ENCODE data around the gene THUMPD3. TPM values are rescaled to one million over a fixed set of nuclear protein-coding genes. Genes with fewer than 3 reads are reported as not detected.
A peak's percentile ranks its signal among the peaks of the same experiment; 100 is the strongest.

The THUMPD3 gene
- total RNA-seq, 2 experiments from 2014 or later: 74.2 to 78.0 TPM

GRCh38 chr3:9351709-9352126 lies 11.1 kb upstream of the THUMPD3 start:
- Mint-ChIP-seq H3K4me3 (no peak overlapping the region), H3K27ac (no peak overlapping the region), H3K36me3 (ENCODE audit: low read depth) (no peaks in the 10 kb centered on the region), H3K9me3 (no peaks in the 10 kb centered on the region), H3K27me3 (no peaks in the 10 kb centered on the region), H3K4me1 (ENCODE audit: low read depth) (peaks cover 4% of the 10 kb centered on the region)
- DNase-seq: no peak
- ChIA-PET CTCF (interaction anchor here (1.8 to 2.8 kb wide), 2 partner anchors 11 to 73 kb away, joined by 12 to 28 read pairs; partner anchors contain the start of gene THUMPD3), POLR2A (no interaction called here)
- H3K4me3 ChIP-seq (ENCODE audit: low read length): no peak overlapping the region
- no peak for ATAC-seq (ENCODE audit: poor library complexity)
- no peaks in the 10 kb centered on the region for H3K27me3 ChIP-seq (ENCODE audit: control insufficient read depth in 1 of 2, insufficient read depth in 2 of 2, low read length in 2 of 2)
- peaks cover 13% of the 10 kb centered on the region for H3K4me1 ChIP-seq (ENCODE audit: insufficient read depth, low read length)
- intact Hi-C loops (cut with DNase I, micrococcal nuclease): loop anchor here in 1 of 2 experiments (2.0 to 5.0 kb wide), 3 partner anchors 71 to 376 kb away; no protein-coding TSS in a partner anchor
- H3K36me3 ChIP-seq (ENCODE audit: insufficient read depth, low read length): no peaks in the 10 kb centered on the region
- H3K9me3 ChIP-seq (ENCODE audit: control insufficient read depth in 1 of 2, insufficient read depth in 1 of 2, low read length in 2 of 2): no peaks in the 10 kb centered on the region
- H3K27ac ChIP-seq (ENCODE audit: low read depth in 1 of 2, low read length in 2 of 2): no peak overlapping the region
- no peak for TF ChIP-seq CTCF (IDR thresholded peaks at IDR 0.05)

- POLR2A ChIA-PET: interaction anchor here (1.0 to 1.5 kb wide), 2 partner anchors 9 to 43 kb away, joined by 5 to 27 read pairs; partner anchors contain the start of gene THUMPD3
Measured at GRCh38 chr3:9352917-9353752, 9.7 kb upstream of the THUMPD3 start.

More at GRCh38 chr3:9352917-9353752, 9.7 kb upstream of the THUMPD3 start:
- no peaks in the 10 kb centered on the region for H3K36me3 Mint-ChIP-seq (ENCODE audit: low read depth)
- no peak overlapping the region for H3K4me3 Mint-ChIP-seq
- no peaks in the 10 kb centered on the region for H3K27me3 Mint-ChIP-seq
- peaks cover 13% of the 10 kb centered on the region for H3K4me1 ChIP-seq (ENCODE audit: insufficient read depth, low read length)
- no peak overlapping the region for H3K27ac Mint-ChIP-seq
- DNase-seq (peak; percentile 21 to 80 (median 52)), ATAC-seq (ENCODE audit: poor library complexity) (peak; percentile 77)
- H3K9me3 Mint-ChIP-seq: no peaks in the 10 kb centered on the region
- H3K27ac ChIP-seq (ENCODE audit: low read depth in 1 of 2, low read length in 2 of 2): no peak overlapping the region
- no peaks in the 10 kb centered on the region for H3K36me3 ChIP-seq (ENCODE audit: insufficient read depth, low read length)
- intact Hi-C loops (cut with DNase I, micrococcal nuclease): loop anchor here (1.0 to 5.0 kb wide), 4 partner anchors 70 to 374 kb away; no protein-coding TSS in a partner anchor
- no peaks in the 10 kb centered on the region for H3K27me3 ChIP-seq (ENCODE audit: control insufficient read depth in 1 of 2, insufficient read depth in 2 of 2, low read length in 2 of 2)
- H3K9me3 ChIP-seq (ENCODE audit: control insufficient read depth in 1 of 2, insufficient read depth in 1 of 2, low read length in 2 of 2): no peaks in the 10 kb centered on the region
- peaks cover 4% of the 10 kb centered on the region for H3K4me1 Mint-ChIP-seq (ENCODE audit: low read depth)
- CTCF ChIA-PET: interaction anchor here (0.7 to 2.8 kb wide), 19 partner anchors 9 to 114 kb away, joined by 3 to 28 read pairs (median 5); partner anchors contain the start of genes SETD5 and THUMPD3
- no peak overlapping the region for H3K4me3 ChIP-seq (ENCODE audit: low read length)
- TF ChIP-seq CTCF (IDR thresholded peaks at IDR 0.05): peak; percentile 92
